NOMO-1 treated with DMSO at 0.1 percent for 48 hours (cell line): ENCODE results near the gene TPM3.
"Not testable (repeated sequence)": the region's sequence is repeated elsewhere in the genome, so short reads cannot be mapped to it uniquely, and the experiment has no call there.

Experiments
- DNase-seq: peaks from one replicate; lab custom pipeline; 2025; ENCODE audit not compliant: unreplicated experiment; lab: John Stamatoyannopoulos, UW

Gene TPM3

DNA sequence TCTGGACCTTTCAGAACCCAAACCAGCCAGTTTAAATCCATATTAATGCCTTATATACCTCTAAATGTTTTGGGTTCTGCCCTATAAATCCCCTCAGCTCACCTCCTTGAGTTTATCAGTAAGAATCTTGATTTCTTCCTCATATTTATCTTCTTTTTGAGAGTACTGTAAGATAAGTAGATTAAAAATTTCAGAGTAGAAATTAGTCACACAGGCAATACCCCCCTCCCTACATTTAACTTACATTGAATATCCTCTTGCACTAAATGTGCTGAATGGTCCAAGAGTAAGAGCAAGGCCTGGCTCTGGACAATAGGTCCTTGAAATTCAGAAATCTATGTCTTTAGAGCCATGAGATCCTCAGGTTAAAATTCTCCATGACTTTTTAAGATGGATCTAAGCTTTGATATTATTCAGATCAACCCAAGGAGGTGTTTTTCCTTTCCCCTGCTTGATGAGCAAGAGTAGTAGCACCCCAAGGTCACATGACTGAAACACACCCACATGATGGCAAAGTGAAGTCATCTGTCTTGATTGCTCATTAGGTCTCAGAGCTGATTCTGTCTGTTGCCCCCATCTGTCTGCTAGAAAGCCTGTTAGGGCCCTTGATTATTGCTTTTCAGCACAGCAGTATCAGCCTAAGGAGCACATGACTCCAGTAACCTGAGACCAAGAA lies 21.2 kb downstream of the TPM3 start:
- no peak for DNase-seq

DNA sequence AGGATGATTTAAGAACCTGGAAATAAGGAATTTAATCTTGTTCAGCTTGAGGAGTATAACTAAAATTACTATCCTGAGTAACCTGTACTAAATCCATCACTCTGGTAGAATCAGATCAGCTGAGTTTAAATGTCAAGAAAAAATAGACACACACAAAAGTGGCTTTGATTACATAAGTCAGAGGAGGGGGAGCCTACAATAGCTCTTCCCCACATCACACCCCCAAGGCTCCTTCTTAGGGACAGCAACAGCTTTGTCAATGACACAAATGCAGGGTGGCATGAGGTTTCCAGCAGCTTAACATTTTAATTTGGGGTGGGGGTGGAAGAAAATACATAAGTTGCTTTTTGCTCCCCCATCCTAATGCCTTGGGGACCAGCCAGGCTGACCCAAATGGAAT lies 24.4 kb downstream of the TPM3 start:
- DNase-seq = no peak

- DNase-seq = no peak
These were observed 25.7 kb downstream of the TPM3 start for GRCh38 chr1:154166207-154166606.

DNA sequence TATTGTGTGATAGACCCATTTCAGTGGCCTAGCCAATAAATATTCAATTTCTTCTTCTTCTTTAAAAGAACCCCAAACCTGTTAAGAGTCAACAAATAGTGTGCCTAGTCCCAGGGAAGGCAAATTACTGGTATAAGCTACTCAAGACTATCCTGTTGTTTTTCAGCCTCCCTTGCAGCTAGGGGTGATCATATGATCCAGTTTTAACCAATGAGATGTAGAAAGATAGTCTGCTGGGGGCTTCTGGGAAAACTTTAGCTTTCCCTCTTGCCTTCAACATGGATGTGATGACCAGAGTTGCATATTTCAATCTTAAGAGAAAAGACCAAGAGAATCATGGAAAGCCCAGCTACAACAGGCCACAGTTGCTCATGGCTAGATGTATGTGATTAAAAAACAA lies 32.3 kb downstream of the TPM3 start:
- DNase-seq = no peak

- DNase-seq = peak; percentile 83
These were observed 33.4 kb downstream of the TPM3 start for GRCh38 chr1:154158307-154159125.

- no peak for DNase-seq
These were observed 34.2 kb downstream of the TPM3 start for GRCh38 chr1:154157520-154158306.

DNA sequence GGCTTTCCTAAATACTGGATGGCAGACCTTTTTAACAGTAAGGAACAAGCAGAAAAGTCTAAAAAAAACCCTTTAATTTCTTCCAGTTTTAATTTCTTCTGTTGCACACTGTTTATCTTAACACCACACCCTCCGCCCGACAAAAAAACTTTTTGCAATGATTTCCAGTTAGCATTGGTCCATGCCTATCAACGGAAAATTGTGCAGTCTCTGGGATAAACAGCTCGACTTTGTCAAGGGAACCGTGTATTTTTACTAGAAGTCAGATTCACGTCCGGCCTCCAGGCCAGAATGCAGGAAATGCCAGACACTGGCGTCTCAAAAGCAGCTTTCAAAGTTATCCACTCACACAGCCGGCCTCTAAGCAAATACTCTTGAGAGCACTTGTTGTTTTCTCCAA lies 36.6 kb downstream of the TPM3 start:
- DNase-seq = no peak

- no peak for DNase-seq
These were observed 37.2 kb downstream of the TPM3 start, which contains the start of gene NUP210L for GRCh38 chr1:154154534-154155191. Gene NUP210L (minus strand): TSS chr1:154155073.

DNA sequence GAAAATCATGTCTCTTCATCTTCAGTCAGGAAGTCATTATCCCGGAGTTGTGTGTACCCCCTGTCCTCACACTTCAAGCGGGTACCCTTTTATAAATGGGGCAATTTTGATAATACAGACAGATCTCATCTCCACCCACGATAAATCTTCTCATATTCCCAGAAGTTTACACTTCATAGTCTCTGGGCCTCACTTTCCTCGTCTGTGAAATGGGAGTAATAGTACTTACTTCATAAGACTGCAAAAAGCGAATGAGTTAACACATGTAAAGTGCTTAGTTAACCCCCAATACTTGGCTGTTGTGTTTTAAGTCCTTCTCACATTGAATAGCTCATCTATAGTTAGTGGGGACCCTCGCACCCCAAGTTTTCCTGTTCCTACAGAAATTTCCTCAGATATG lies 37.8 kb downstream of the TPM3 start:
- DNase-seq = no peak

- no peak for DNase-seq
These were observed 40.6 kb downstream of the TPM3 start for GRCh38 chr1:154151311-154151710.

DNA sequence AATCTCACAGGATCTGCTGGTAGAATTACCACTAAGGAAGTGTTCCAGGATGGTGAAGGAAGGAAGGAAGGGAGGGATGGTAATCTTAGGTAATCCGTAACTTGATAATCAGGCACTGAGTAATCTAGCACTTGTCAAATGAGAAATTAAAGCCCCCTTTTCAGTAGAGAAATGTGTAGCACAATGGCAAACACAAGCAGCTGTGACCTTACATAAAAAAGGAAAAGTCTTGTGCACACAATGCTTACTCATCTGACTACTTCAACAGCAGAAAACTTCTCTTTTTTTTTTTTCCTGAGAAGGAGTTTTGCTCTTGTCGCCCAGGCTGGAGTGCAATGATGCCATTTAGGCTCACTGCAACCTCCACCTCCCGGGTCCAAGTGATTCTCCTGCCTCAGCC lies 43.1 kb downstream of the TPM3 start:
- peak; percentile 48 for DNase-seq

- DNase-seq = not testable (repeated sequence)
These were observed 44.4 kb downstream of the TPM3 start for GRCh38 chr1:154147505-154147904.

DNA sequence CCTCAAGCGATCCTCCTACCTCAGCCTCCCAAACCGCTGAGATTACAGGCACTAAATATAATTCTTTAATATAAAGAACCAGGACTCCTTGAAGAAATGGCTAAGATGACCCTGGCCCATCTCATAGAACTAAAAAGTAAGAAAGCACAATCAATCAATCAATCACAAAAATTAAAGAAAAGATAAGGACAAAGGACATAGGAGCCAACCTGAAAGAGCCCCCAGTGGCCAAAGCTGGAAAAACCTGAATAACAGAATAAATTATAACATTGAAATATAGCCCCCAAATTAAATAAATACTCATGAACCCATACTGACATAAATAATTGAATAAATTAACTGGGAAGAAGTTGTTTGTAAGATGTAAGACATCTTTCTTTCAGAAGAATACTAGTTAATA lies 45.9 kb downstream of the TPM3 start:
- no peak for DNase-seq

GRCh38 chr1:154142358-154142757 lies 49.5 kb downstream of the TPM3 start:
- DNase-seq = no peak

DNA sequence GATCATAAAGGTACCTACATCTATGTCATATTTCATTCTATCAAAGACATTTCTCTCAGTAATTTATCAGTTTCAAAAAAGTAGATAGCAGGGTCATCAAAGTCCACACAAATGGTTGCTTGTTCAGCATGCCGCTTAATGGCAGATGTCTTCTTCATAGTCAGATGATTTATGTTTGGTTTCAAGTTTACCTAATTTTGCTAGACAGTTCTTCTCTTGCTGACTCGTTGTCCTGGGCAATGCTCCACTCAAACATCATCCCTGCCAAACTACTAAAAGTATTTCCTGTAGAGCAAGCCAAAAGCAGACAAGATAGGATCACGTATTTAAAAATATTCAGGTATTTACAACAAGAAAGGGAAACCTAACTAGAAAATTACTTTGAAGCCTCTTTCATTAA lies 50.7 kb downstream of the TPM3 start:
- DNase-seq = no peak

- no peak for DNase-seq
These were observed 54.0 kb downstream of the TPM3 start for GRCh38 chr1:154137888-154138287.

DNA sequence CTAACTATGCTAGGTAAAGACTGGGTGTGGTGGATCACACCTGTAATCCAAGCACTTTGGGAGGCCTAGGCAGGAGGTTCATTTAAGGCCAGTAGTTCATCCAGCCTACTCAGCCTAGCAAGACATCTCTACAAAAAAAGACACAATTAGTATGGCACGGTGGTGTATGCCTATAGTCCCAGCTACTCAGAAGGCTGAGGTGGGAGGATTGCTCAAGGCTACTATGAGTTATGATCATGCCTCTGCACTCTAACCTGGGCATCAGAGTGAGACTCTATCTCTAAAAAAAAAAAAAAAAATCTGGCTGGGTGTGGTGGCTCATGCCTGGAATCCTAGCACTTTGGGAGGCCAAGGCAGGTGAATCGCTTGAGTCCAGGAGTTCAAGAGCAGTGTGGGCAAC lies 58.6 kb downstream of the TPM3 start:
- DNase-seq = no peak

- DNase-seq = peak; percentile 44
These were observed 62.4 kb downstream of the TPM3 start for GRCh38 chr1:154129391-154129970.

GRCh38 chr1:154123205-154123604 lies 68.7 kb downstream of the TPM3 start:
- not testable (repeated sequence) for DNase-seq

- no peak for DNase-seq
These were observed 74.3 kb downstream of the TPM3 start for GRCh38 chr1:154117642-154118041.

GRCh38 chr1:154115180-154115579 lies 76.7 kb downstream of the TPM3 start:
- peak; percentile 13 for DNase-seq
